Measurements from ENCODE around the gene BLOC1S5. TPM values are rescaled to one million over a fixed set of nuclear protein-coding genes. Genes with fewer than 3 reads are reported as not detected.

Gene BLOC1S5
- total RNA-seq, 2 donors from 2014 or later = 10.1 to 11.0 TPM

DNA sequence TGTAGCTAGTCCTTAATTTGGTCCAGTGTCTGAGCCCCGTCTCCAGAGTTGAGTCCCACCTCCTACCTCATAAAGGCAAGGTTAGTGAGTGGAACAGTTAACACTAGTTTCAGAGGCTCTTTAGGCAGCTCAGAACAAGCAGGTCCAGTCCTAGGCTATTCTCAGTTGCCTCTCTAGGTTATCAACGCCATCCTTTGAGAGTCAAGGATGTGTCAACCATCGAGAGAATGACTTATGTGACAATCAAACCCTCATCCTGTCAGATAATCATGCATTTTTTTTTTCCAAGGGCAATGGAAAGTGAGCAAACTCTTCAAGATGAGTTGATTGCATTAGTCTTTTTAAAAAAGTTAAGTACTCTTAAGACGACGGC is 89.6 kb downstream of the BLOC1S5 start:
- DNase-seq (no peak), ATAC-seq (no peak)
- intact Hi-C loops (cut with DNase I, micrococcal nuclease) = no loop called here

DNA sequence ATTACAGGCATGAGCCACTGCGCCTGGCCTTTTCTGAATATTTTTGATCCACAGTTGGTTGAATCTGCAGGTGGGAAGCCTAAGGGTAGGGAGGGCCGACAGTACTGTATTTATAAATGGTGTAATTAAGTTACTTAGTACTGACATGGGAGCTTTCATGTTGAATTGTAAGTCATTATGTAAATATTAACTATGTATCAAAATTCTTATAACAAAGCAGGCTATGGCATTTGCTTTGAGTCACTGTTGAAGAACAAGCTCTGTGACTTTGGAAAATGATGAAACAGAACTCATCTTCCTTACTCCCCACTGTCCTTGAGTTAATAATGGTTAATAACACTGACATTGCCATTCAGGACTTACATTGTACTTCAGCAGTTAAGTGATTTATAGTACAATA is 90.6 kb downstream of the BLOC1S5 start:
- DNase-seq = no peak

DNA sequence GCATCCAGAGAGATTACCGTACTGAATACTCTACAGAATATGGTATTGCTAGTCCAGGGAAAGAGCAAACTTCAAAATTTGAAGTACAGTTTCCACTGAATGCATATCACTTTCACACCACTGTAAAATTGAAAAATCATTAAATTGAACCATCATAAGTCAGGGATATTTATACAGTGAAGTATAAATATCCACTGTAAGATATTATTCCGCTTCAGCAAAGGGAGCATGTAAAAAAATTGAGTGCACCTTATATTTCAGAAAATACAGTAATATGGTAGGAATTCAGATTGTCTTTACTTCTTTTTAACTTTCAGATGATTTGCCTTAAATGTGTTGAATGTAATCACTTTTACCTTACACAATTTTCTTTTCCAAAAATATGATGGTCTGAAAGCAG is 92.7 kb downstream of the BLOC1S5 start:
- no peak for DNase-seq
- intact Hi-C loops (cut with DNase I, micrococcal nuclease) = no loop called here
- no peak for ATAC-seq

More for the DNA sequence above, 90.6 kb downstream of the BLOC1S5 start:
- intact Hi-C loops (cut with DNase I, micrococcal nuclease) = no loop called here
- no peak for ATAC-seq

DNA sequence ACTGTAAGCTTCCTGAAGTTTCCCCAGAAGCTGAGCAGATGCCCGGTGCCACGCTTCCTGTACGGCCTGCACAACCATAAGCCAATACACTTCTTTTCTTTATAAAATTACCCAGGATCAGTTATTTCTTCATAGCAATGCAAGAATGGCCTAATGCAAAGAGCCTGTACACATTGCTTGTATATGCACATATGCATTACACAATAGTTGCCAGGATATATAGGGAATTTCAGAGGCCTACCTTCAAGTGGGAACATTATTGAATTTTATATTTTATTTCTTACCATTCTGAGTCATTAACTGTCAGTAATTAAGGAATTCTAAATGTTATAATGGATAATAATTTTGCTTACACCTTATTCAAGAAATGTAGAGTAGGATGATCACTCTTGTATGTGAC is 93.6 kb downstream of the BLOC1S5 start:
- no peak for ATAC-seq
- no peak for DNase-seq
- intact Hi-C loops (cut with DNase I, micrococcal nuclease) = no loop called here

Other genes starting within 250 kb of the BLOC1S5 start
- gene TXNDC5, start 153.6 kb downstream of the BLOC1S5 start, total RNA-seq = 100 to 1,000 TPM in 1 of 2 donors, 10 to 100 TPM in 1; 74.8 to 128 TPM
- 10 to 100 TPM in 1 of 2 donors, 1 to 10 TPM in 1; 6.1 to 14.5 TPM for gene EEF1E1, start 38.2 kb upstream of the BLOC1S5 start, total RNA-seq